Measurements from ENCODE around the gene MUSK.
"Not testable (repeated sequence)": the region's sequence is repeated elsewhere in the genome, so short reads cannot be mapped to it uniquely, and the experiment has no call there.

MUSK gene

GRCh38 chr9:110668570-110669167 lies at the start of gene MUSK:
Gene MUSK, plus strand, starts transcription at chr9:110668791. Its CDS starts 114 bp downstream, at chr9:110668905.
- no peak for DNase-seq

- DNase-seq = no peak
Measured at GRCh38 chr9:110619831-110620230, 48.8 kb upstream of the MUSK start.

DNA sequence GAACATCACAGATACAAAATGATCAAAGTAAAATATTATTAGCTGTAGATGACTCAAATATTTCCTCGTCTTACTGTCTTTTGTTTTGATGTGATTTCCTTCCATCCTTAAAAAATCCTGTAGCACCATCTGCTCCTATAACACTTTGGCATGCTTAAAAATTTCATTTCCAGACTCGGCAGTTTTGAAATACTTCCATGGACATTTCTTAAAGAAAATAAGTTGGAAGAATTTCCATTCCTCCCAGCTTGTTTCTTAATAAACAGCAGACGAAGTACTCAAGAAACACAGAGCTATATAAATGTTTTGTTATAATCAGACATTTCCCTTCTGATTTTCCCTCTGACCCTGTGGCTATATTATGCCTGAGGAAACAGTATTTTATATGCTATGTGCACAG lies 47.9 kb upstream of the MUSK start:
- DNase-seq = no peak

DNA sequence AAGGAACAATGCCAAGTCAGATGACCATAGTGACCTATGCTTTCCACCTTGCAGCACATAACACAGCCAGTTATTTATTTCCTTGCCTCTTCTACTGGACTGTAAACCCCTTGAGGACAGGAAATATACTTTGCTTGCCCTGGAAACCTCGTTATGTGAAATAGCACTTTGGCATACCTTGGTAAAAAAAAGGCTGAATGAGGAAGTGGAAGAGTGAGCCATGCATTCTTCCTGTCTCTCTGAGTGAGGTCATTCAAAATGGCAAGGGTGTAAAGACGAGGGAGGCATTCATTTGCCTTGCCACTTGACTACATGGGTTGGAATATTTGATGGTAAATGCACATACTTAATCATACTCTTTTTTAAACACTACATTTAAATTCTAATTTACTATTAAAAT lies 46.2 kb upstream of the MUSK start:
- no peak for DNase-seq

- peak; percentile 66 to 79 for DNase-seq
Measured at GRCh38 chr9:110623462-110624025, 45.0 kb upstream of the MUSK start.

- no peak for DNase-seq
Measured at GRCh38 chr9:110626101-110626829, 42.3 kb upstream of the MUSK start.

DNA sequence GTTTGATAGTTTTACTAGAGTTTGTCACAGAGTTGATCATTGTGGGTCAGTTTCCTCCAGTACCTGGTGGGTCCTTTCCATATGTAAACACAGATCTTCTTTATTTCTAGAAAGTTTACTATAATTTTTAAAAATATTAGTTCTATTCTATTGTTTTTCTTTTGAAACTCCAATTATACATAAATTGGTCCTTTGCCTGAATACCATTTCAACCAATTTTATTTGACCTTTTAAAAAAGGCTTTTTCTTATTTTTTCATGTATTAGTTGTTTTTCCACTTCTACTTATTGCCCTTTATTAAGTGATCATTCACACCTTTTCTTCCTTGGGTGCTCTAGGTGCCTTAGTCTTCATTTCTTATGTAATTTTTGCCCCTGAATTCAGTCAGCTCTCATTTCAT lies 33.0 kb upstream of the MUSK start:
- no peak for DNase-seq

- peak; percentile 31 to 59 for DNase-seq
Measured at GRCh38 chr9:110638381-110638954, 30.1 kb upstream of the MUSK start.

DNA sequence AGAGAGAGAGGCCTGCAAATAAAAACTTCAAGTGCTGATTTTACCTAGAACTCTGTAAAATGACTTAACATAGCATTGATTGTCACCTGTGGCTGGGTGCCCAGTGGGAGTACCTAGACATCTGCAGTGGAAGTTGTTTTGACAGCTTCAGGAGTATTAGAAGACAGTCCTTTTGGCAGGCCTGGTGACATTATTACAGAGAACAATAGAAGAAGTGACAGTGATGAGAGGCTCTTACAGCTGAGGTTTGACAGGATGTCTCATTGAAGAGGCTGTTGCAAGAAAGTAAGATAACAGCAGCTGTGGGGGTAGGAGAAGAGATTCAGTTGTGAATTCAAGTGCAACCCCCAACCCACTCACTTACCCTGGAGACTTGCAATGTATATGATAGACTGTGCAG lies 27.9 kb upstream of the MUSK start:
- peak; percentile 11 to 33 for DNase-seq

- no peak for DNase-seq
Measured at GRCh38 chr9:110641293-110641692, 27.3 kb upstream of the MUSK start.

GRCh38 chr9:110648696-110649095 lies 19.9 kb upstream of the MUSK start:
- DNase-seq = no peak

- DNase-seq = no peak
Measured at GRCh38 chr9:110650261-110650660, 18.3 kb upstream of the MUSK start.

- no peak for DNase-seq
Measured at GRCh38 chr9:110650991-110651411, 17.6 kb upstream of the MUSK start.

DNA sequence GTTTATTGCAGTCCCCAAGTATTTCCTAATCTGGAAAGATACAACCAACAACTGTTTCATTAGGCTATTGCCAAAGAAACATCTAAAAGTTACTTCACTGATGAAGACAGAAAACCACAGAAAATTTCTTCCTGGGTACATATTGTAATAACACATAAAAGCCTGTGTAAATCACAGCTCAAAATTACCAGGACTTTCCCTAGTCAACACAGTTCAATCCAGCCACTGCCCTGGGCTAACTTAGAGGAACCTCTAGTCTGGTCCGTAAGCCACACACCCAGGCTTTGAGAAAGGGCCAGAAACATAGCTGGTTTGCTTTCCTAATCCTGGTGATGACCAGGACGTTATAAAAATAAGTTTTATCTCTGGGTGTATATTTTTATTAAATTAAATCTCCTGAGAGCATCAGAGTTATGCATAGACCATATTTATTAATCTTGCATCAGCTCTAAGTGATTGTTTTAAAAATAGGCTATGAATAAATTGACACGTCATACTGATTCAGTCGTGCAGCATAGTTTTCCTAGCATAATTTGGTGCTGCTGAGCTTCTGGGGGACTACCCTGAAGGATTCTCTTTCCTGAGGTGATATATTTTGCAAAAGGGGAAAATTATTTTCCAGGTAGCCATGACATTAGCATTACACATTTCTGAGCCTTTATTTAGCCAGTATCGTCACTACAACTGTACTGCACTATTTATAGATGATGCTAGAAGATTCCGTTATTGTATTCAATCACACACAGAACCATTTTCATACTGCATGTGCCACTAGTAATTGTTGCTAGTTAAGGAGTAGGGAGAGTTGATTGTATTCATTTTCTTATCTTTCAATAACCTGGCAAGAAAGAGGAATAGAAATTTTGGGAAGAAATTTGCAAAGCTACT lies 12.6 kb upstream of the MUSK start:
- no peak for DNase-seq

GRCh38 chr9:110659891-110660541 lies 8.6 kb upstream of the MUSK start:
- no peak for DNase-seq

DNA sequence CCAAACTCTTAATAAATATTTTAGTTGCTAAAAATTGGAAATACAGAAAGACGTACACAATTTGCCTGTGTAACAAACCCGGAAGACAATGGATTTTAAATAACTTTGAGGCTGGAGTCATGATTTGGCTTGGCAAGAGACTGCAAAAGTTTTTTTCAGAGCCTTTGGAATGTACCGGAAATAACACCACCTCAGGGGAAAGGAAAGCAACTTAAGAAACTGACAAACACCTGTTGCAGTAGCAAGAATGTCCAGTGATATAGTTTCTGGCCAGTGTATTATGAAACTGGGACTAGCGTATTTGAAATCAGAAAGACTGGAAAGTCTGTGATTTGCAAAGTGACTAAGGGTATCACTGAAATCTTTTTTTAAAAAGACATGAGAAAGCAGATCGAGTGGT lies 842 bp downstream of the MUSK start:
- no peak for DNase-seq

DNA sequence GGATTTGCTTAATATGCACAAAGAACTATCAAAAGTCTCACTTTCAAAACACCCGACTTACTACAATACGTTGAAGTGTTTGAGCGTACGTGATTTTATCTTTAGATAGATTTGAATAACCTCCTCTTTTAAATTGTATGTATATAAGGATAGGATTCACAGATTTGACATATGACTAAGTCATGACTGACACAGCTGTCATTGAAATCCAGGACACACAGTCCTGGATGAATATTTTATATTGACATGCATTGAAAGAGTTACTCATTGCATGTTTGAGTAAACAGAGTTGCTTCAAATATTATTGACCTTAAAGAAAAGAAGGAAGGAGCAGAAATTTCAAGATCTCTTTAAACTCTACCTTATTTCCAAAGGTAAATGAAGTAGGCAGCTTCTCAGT lies 3.3 kb downstream of the MUSK start:
- no peak for DNase-seq

DNA sequence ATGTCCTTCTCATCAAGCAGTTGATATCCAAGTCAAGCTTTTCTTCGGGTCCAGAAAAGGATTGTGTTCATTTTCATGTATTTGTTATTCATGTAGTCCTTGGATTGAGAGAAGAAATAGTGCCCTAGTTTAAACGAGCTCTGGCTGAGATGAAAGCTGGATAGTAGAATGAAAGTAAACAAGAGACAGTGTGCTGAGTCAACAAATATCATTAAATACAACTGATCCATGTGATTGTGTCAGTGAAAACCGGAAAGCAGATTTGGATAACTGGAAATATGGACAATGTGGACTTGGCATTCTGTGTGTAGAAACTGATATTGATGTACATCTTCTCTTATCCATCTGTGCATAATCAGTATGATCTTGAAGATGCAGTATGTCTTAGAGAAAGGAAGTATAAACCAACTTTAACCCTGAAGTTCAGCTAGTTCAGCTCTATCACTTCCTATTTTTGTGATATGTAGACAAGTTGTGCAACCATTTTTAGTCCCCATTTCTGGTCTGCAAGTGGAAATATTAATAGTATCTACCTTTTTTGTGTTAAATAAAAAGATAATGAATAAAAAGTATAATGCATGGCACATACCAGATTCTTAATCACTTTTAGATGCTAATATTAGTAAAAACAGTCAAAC lies 4.4 kb downstream of the MUSK start:
- DNase-seq = peak; percentile 49

GRCh38 chr9:110687497-110687896 lies 18.9 kb downstream of the MUSK start:
- no peak for DNase-seq

- DNase-seq = no peak
Measured at GRCh38 chr9:110688329-110688728, 19.7 kb downstream of the MUSK start.

GRCh38 chr9:110691002-110691549 lies 22.5 kb downstream of the MUSK start:
- DNase-seq = no peak

- not testable (repeated sequence) for DNase-seq
Measured at GRCh38 chr9:110695846-110696245, 27.3 kb downstream of the MUSK start.

Data from Kasumi-1 (cell line).